ENCODE results near the gene BAMBI. TPM values are rescaled to one million over a fixed set of nuclear protein-coding genes. Genes with fewer than 3 reads are reported as not detected.

Gene BAMBI
- total RNA-seq, 4 donors from 2014 or later = 10.6 to 16.1 (median 13.0) TPM

- 92% methylated on average over 3 of the region's 3 CpGs for WGBS
- Histone ChIP-seq H3K36me3 (no peaks in the 10 kb centered on the region), H3K4me1 (no peaks in the 10 kb centered on the region), H3K4me3 (no peak overlapping the region), H3K27ac (no peak overlapping the region), H3K27me3 (peaks cover 2% of the 10 kb centered on the region), H3K9me3 (no peaks in the 10 kb centered on the region)
- no peak for DNase-seq (ENCODE audit: low spot score in 2 of 2)
- TF ChIP-seq POLR2AphosphoS5 (IDR thresholded peaks at IDR 0.05) (no peak), EP300 (IDR thresholded peaks at IDR 0.05) (no peak), CTCF (IDR thresholded peaks at IDR 0.05) (no peak), POLR2A (IDR thresholded peaks at IDR 0.05) (no peak)
These were observed 34.5 kb downstream of the BAMBI start for GRCh38 chr10:28711776-28712175.

- WGBS = 72% methylated on average over 10 of the region's 10 CpGs
- no peak for DNase-seq (ENCODE audit: low spot score in 2 of 2)
- no peak for TF ChIP-seq EP300 (IDR thresholded peaks at IDR 0.05)
- Histone ChIP-seq H3K4me3 (no peak overlapping the region), H3K4me1 (no peaks in the 10 kb centered on the region), H3K9me3 (no peaks in the 10 kb centered on the region), H3K27me3 (peaks cover 7% of the 10 kb centered on the region), H3K36me3 (no peaks in the 10 kb centered on the region), H3K27ac (no peak overlapping the region)
These were observed 36.5 kb downstream of the BAMBI start for GRCh38 chr10:28713626-28714352.

- H3K9me3 ChIP-seq = no peaks in the 10 kb centered on the region
- H3K36me3 ChIP-seq = no peaks in the 10 kb centered on the region
- peaks cover 10% of the 10 kb centered on the region for H3K27me3 ChIP-seq
- H3K4me1 ChIP-seq = no peaks in the 10 kb centered on the region
- WGBS = 77% methylated on average over 7 of the region's 7 CpGs
- no peak overlapping the region for H3K4me3 ChIP-seq
- H3K27ac ChIP-seq = no peak overlapping the region
- no peak for DNase-seq (ENCODE audit: low spot score in 2 of 2)
- TF ChIP-seq POLR2AphosphoS5 (IDR thresholded peaks at IDR 0.05) (no peak), EP300 (IDR thresholded peaks at IDR 0.05) (no peak), CTCF (IDR thresholded peaks at IDR 0.05) (no peak), POLR2A (IDR thresholded peaks at IDR 0.05) (no peak)
These were observed 37.2 kb downstream of the BAMBI start for GRCh38 chr10:28714401-28715053.

- WGBS = 55% methylated on average over 4 of the region's 4 CpGs
- Histone ChIP-seq H3K4me3 (no peak overlapping the region), H3K9me3 (no peaks in the 10 kb centered on the region), H3K27me3 (peaks cover 10% of the 10 kb centered on the region), H3K36me3 (no peaks in the 10 kb centered on the region), H3K4me1 (no peaks in the 10 kb centered on the region), H3K27ac (no peak overlapping the region)
- TF ChIP-seq POLR2A (IDR thresholded peaks at IDR 0.05) = no peak
- TF ChIP-seq POLR2AphosphoS5 (IDR thresholded peaks at IDR 0.05) = no peak
- no peak for TF ChIP-seq EP300 (IDR thresholded peaks at IDR 0.05)
- TF ChIP-seq CTCF (IDR thresholded peaks at IDR 0.05) = no peak
- DNase-seq (ENCODE audit: low spot score in 2 of 2) = no peak
These were observed 37.9 kb downstream of the BAMBI start for GRCh38 chr10:28715246-28715645.

GRCh38 chr10:28715757-28716156 is 38.4 kb downstream of the BAMBI start:
- Histone ChIP-seq H3K27me3 (peaks cover 10% of the 10 kb centered on the region), H3K9me3 (no peaks in the 10 kb centered on the region), H3K4me1 (no peaks in the 10 kb centered on the region), H3K4me3 (no peak overlapping the region), H3K36me3 (no peaks in the 10 kb centered on the region), H3K27ac (no peak overlapping the region)
- no peak for TF ChIP-seq CTCF (IDR thresholded peaks at IDR 0.05)
- TF ChIP-seq EP300 (IDR thresholded peaks at IDR 0.05) = no peak
- no peak for TF ChIP-seq POLR2A (IDR thresholded peaks at IDR 0.05)
- no peak for DNase-seq (ENCODE audit: low spot score in 2 of 2)
- WGBS = 80% methylated on average over 2 of the region's 2 CpGs
